ENCODE data around the gene PRKCZ.

Gene PRKCZ

GRCh38 chr1:2214541-2215241 is 164.5 kb downstream of the PRKCZ start:
- no peak for DNase-seq

DNA sequence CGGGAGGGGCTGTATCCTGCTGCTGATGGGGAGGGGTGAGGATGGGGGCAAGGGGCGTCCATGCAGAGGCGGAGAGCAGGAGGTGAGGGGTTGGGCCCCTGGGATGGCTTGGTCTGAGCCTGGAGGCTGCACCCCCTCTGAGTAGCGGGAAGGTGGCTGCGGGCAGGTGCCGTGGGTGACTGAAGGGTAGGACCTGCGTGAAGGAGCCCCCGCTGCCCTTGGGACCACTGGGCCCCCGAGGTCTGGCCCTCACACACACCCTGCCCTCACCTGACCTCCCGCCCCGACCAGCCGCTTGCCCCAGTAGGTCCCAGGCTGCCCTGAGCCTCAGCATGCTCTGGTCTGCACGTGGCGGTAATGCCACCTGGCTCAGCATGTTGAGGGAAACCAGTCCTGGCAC is 165.1 kb downstream of the PRKCZ start:
- DNase-seq, result no peak

DNA sequence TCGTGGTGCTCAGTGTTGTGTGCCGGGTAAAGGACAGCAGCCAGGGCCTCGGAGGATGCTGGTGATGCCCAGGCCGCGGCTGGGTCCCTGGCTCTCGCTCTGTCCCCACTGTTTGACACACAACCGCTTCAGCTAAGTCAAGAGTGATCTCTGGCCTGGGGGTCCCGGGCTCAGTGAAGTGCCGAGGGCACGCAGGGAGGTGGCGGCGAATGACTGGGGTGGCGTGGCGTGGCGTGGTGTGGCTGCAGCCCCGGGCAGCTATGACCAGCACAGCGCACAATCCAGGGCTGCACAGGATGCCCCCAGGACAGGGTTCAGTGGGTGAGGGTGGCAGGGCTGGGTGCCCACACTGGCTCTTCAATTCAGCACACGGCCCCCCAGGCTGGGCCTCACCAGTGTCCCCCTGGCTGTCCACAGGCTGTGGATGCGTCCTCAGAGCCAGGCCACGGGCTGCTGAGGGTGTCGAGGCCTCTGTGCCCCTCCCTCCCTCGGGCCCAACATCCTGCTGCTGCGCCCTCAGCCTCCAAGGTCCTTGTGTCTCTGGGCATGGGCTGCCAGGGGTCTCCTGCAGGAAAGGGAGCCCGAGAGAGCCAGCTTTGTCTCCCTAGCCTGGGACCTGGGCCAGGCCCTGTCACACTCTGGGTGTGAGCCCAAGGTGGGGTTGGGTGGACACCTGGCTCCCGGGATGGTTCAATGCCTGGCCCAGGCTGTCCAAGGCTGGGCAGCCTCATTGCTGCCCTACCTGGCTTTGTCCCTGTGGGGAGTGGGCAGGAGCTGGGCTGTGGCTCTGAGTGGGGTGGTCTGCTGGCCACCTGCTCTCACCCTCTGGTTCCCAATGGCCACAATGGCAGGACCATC is 165.9 kb downstream of the PRKCZ start:
- DNase-seq, result no peak

DNA sequence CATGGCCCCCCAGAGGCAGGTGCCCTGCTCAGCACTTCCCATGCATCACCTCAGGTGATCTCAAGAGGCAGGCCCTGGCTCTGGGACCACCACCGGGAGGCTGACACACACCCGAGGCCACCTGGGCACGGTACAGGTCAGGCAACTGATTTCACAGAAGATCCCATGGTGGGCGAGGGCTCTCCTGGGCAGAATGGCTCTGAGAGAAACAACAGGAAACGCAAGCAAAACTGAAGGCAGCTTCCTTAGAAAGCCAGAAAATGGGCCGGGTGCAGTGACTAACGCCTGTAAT is 166.5 kb downstream of the PRKCZ start:
- DNase-seq, result no peak

DNA sequence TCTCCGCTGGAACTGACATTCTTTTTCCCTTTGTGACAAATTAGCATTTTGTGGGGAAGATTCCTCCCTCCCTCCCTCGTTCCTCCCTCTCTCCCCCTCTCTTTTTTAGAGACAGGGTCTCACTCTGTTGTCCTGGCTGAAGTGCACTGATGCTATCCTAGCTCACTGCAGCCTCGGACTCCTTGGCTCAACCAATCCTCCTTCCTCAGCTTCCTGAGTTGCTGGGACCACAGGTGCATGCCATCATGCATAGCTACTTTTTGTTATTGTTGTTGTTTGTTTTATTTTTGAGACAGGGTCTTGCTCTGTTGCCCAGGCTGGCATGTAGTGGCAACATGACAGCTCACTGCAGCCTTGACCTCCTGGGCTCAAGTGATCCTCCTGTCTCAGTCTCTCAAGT is 171.1 kb downstream of the PRKCZ start:
- DNase-seq, result no peak

DNA sequence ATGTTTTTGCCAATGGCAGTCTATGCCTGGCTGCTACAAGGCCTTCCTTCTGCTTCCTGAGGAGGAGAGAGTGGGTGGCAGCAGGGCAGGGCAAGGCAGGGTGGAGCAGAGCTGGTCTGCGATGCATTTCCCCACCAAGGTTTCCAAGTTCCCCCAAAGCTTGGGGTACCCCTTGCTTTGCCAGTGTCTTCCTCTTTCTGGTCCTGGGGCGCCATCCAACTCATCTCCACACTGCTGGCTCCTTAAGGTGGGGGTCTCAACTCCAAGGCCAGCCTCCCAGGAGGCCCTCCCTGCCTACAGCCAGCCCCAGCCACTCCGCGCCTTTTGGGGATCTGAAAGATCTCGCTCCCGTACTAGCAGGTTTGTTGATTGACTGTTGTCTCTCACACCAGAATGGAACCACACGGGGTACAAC is 174.0 kb downstream of the PRKCZ start:
- no peak for DNase-seq

- DNase-seq, result no peak
Measured at GRCh38 chr1:2224631-2225428, 174.6 kb downstream of the PRKCZ start.

GRCh38 chr1:2226525-2227345 is 176.5 kb downstream of the PRKCZ start:
- DNase-seq, result no peak

GRCh38 chr1:2227346-2228156 is 177.3 kb downstream of the PRKCZ start:
- DNase-seq, result peak; percentile 86 to 91

- DNase-seq, result no peak
Measured at GRCh38 chr1:2228157-2228594, 178.0 kb downstream of the PRKCZ start, which contains the start of gene SKI. Gene SKI, plus strand, starts transcription at chr1:2228319. Its CDS starts 448 bp downstream, at chr1:2228767.

DNA sequence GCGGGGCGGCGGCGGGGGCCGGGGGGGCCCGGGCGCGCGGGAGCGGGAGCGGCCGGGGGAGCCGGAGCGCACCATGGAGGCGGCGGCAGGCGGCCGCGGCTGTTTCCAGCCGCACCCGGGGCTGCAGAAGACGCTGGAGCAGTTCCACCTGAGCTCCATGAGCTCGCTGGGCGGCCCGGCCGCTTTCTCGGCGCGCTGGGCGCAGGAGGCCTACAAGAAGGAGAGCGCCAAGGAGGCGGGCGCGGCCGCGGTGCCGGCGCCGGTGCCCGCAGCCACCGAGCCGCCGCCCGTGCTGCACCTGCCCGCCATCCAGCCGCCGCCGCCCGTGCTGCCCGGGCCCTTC is 178.5 kb downstream of the PRKCZ start:
- no peak for DNase-seq

DNA sequence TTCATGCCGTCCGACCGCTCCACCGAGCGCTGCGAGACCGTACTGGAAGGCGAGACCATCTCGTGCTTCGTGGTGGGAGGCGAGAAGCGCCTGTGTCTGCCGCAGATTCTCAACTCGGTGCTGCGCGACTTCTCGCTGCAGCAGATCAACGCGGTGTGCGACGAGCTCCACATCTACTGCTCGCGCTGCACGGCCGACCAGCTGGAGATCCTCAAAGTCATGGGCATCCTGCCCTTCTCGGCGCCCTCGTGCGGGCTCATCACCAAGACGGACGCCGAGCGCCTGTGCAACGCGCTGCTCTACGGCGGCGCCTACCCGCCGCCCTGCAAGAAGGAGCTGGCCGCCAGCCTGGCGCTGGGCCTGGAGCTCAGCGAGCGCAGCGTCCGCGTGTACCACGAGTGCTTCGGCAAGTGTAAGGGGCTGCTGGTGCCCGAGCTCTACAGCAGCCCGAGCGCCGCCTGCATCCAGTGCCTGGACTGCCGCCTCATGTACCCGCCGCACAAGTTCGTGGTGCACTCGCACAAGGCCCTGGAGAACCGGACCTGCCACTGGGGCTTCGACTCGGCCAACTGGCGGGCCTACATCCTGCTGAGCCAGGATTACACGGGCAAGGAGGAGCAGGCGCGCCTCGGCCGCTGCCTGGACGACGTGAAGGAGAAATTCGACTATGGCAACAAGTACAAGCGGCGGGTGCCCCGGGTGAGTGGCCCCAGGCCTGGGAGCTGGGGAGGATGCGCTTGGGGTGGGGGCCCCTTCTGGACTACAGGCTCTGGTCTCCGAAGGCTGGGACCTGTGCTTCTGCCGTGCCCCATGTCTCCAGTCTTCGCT is 179.0 kb downstream of the PRKCZ start:
- DNase-seq, result peak; percentile 35 to 45

DNA sequence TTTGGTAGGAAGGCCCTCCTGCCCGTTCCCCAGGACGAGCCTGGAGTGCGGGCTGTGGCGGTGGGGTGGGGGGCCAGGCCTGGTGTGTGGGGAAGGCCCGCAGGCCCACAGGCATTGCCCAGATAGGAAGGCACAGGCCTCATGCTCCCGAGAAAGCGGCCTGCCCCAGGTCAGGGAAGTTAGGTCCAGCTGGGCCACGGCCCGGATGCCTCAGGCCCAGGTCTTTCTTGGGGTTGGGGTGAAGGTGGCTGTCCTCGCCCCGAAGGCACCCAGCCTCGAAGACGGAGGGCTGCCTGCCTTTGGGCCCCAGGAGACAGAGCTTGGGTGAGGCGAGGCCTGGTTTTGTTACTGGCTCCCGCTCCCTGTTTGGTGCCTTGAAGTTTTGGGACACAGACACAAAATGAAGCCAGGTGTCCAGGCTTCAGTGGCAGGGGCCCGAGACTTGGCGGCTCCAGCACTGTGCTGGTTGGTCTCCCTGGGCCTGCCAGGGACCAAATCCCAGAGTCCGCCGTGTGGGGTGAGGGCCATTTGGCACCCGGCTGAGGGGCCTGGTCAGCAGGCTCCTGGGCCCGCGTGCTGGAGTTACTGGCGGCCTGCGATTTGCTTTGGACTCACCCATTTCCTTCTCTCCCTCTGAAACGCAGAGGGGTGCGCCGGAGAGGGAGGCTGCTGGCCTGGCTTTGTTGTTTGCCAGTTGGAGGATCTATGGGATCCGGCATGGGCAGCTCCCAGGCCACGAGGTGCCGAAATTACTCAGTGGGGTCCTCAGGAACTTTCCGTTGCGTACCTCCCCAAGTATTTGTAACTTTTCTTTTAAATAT is 179.9 kb downstream of the PRKCZ start:
- DNase-seq, result peak in 1 of 2 experiments; percentile 20

GRCh38 chr1:2230781-2231531 is 180.7 kb downstream of the PRKCZ start:
- no peak for DNase-seq

GRCh38 chr1:2231532-2232254 is 181.5 kb downstream of the PRKCZ start:
- peak in 1 of 2 experiments; percentile 30 for DNase-seq

- no peak for DNase-seq
Measured at GRCh38 chr1:2232255-2232915, 182.2 kb downstream of the PRKCZ start.

GRCh38 chr1:2232916-2233438 is 182.8 kb downstream of the PRKCZ start:
- no peak for DNase-seq

GRCh38 chr1:2233468-2233867 is 183.3 kb downstream of the PRKCZ start:
- DNase-seq, result no peak
